Lower leg skin (tissue), 3 donors: Measurements from ENCODE around the gene SOX5.

ENCODE experiments used
- CTCF ChIP-seq, 3 donors: fragments of 450-650 bp; IDR thresholded peaks; one replicate each; pipeline ENCODE4 v1.5.1; 2016; ENCODE audit warnings: antibody characterized with exemption in 3 of 3, mild to moderate bottlenecking in 3 of 3, moderate library complexity in 2 of 3
- POLR2A ChIP-seq, 2 donors: fragments of 450-650 bp; IDR thresholded peaks; one replicate each; pipeline ENCODE4 v1.6.1; 2016 to 2017; ENCODE audit warnings: antibody characterized with exemption in 2 of 2, mild to moderate bottlenecking in 1 of 2, moderate library complexity in 1 of 2

GRCh38 chr12:23756416-23756815, 193.1 kb downstream of the SOX5 start:
- TF ChIP-seq CTCF (IDR thresholded peaks at IDR 0.05) = no peak
- TF ChIP-seq POLR2A (IDR thresholded peaks at IDR 0.05) = no peak
